ENCODE measurements around the gene ABCB8.

- TF ChIP-seq, protein P1, sequence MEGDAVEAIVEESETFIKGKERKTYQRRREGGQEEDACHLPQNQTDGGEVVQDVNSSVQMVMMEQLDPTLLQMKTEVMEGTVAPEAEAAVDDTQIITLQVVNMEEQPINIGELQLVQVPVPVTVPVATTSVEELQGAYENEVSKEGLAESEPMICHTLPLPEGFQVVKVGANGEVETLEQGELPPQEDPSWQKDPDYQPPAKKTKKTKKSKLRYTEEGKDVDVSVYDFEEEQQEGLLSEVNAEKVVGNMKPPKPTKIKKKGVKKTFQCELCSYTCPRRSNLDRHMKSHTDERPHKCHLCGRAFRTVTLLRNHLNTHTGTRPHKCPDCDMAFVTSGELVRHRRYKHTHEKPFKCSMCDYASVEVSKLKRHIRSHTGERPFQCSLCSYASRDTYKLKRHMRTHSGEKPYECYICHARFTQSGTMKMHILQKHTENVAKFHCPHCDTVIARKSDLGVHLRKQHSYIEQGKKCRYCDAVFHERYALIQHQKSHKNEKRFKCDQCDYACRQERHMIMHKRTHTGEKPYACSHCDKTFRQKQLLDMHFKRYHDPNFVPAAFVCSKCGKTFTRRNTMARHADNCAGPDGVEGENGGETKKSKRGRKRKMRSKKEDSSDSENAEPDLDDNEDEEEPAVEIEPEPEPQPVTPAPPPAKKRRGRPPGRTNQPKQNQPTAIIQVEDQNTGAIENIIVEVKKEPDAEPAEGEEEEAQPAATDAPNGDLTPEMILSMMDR (IDR thresholded peaks at IDR 0.05), result no peak
- TF ChIP-seq POLR2AphosphoS5 (IDR thresholded peaks at IDR 0.05) (no peak), POLR2A (IDR thresholded peaks at IDR 0.05) (no peak)
These were observed 66.4 kb downstream of the ABCB8 start for GRCh38 chr7:151094675-151095074.
